ENCODE measurements around the gene SLC4A2. TPM values are rescaled to one million over a fixed set of nuclear protein-coding genes. Genes with fewer than 3 reads are reported as not detected.

SLC4A2 gene
- total and polyA plus RNA-seq, 12 donors, result 31.5 to 258 (median 151) TPM

DNA sequence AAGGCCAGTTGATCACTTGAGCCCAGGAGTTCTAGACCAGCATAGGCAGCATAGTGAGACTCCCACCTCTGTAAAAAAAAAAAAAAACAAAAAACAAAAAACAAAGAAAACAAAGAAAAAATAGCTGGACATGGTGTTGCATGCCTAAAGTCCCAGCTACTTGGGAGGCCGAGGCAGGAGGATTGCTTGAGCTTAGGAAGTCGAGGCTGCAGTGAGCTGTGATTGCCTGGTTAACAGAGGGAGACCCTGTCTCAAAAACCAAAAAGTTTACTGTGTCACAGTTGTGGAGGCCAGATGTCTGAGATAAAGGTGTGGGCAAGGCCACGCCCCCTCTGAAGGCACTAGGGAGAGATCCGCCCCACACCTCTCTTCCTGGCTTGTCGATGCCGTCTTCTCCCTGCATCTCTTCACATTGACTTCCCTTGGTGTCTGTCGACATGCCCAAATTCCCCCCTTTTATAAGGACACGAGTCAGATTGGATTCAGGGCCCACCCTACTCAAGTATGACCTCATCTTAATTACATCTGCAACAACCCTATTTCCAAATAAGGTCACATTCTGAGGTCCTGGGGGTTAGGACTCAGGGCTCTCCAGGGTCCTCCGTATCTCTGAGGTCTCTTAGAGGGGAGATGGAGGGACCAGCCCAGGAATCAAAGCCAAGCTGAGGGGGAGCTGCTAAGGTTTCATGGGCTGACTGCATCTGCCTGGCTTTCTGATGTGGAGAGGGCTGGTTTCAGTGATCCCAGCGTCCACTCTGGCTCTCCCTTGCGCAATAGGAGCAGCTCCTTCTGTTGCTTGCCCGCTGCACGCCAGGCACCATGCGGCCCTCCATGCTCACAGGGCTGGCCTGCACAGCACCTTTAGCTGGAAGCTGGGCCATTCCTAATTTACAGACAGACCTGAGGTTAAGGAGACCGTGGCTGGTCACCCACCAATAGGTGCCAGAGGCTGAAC is 50.0 kb downstream of the SLC4A2 start:
- no peak for TF ChIP-seq POLR2A (IDR thresholded peaks at IDR 0.05)
- no peak for TF ChIP-seq CTCF (IDR thresholded peaks at IDR 0.05)
- Histone ChIP-seq H3K27me3 (no peaks in the 10 kb centered on the region), H3K4me3 (no peak overlapping the region), H3K9me3 (replicated peaks in 1 of 3) (no peaks in the 10 kb centered on the region), H3K27ac (no peak overlapping the region), H3K4me1 (replicated peaks in 1 of 2) (peaks cover 0 to 6% of the 10 kb centered on the region in 2 donors), H3K36me3 (replicated peaks in 1 of 2) (no peaks in the 10 kb centered on the region)
- 75 to 82% (median 77%) methylated on average over 13 to 15 of the region's 15 CpGs for WGBS, 4 donors
- peak in 1 of 7 donors; percentile 30 for DNase-seq
- intact Hi-C loops (cut with DNase I), result loop anchor here (5.0 kb wide), 3 partner anchors 87 to 212 kb away; partner anchors contain the start of gene ATG9B (in 1 of the 2)

DNA sequence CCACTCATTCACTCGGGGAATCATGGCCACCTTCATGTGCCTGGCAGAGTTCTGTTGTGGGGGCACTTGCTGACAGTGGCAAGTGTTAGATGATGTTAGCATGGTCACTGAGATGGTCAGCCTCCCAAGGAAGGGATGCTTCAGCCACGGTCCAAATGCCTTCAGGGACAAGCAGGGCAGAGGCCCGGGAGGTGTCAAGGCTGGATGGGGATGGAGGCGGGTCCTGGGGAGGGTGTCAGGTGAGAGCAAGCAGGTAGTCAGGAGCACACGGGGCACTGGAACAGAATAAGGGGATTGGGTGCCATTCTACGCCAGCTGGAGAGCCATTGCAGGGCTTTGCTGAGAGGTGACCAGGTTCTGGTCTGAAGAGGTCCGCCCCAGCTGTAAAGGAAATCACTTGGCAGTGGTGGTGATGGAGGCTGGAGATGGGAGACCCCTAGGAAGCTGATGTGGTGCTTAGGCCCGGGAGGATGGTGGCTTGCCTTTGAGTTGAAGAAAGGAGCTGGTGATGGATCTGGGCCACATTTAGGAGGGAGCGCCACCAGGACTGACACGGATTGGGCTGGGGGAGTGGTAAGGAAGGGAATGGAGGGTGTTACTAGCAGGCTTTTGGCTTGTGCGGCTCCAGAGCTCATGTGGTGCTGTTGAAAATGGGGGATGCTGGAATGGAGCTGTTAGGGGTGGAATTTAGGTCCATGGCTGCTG is 51.0 kb downstream of the SLC4A2 start:
- Histone ChIP-seq H3K9me3 (replicated peaks in 1 of 3) (no peaks in the 10 kb centered on the region), H3K4me1 (replicated peaks in 1 of 2) (peaks cover 0 to 7% of the 10 kb centered on the region in 2 donors), H3K27ac (no peak overlapping the region), H3K36me3 (replicated peaks in 1 of 2) (no peaks in the 10 kb centered on the region), H3K27me3 (no peaks in the 10 kb centered on the region), H3K4me3 (no peak overlapping the region)
- no peak for DNase-seq
- TF ChIP-seq CTCF (IDR thresholded peaks at IDR 0.05) (no peak), POLR2A (IDR thresholded peaks at IDR 0.05) (no peak)
- WGBS, 4 donors, result 67 to 77% (median 75%) methylated on average over 11 of the region's 11 CpGs
- intact Hi-C loops (cut with DNase I), result loop anchor here (5.0 kb wide), 3 partner anchors 88 to 213 kb away; partner anchors contain the start of gene ATG9B (in 1 of the 2)

GRCh38 chr7:151110941-151111645 is 51.7 kb downstream of the SLC4A2 start:
- no peaks in the 10 kb centered on the region for H3K36me3 ChIP-seq (replicated peaks in 1 of 2)
- H3K9me3 ChIP-seq (replicated peaks in 1 of 3), result no peaks in the 10 kb centered on the region
- no peaks in the 10 kb centered on the region for H3K27me3 ChIP-seq
- H3K4me3 ChIP-seq, result no peak overlapping the region
- TF ChIP-seq CTCF (IDR thresholded peaks at IDR 0.05), result peak; percentile 79 to 92 (median 85)
- TF ChIP-seq POLR2A (IDR thresholded peaks at IDR 0.05), result no peak
- peak; percentile 70 to 89 (median 80) for DNase-seq
- H3K27ac ChIP-seq, result no peak overlapping the region
- intact Hi-C loops (cut with DNase I), result loop anchor here (5.0 kb wide), 3 partner anchors 89 to 214 kb away; partner anchors contain the start of gene ATG9B (in 1 of the 2)
- 0 to 42% (median 26%) methylated on average over 4 to 20 of the region's 20 CpGs for WGBS, 4 donors
- H3K4me1 ChIP-seq (replicated peaks in 1 of 2), result peaks cover 0 to 7% of the 10 kb centered on the region in 2 donors
